Activated CD8-positive, alpha-beta T cell treated with anti-CD3 and anti-CD28 coated beads for 36 hours (primary cell): ENCODE results near the gene SEC22A. TPM values are rescaled to one million over a fixed set of nuclear protein-coding genes. Genes with fewer than 3 reads are reported as not detected.

Experiments
- ATAC-seq: fragments of 200-7000 bp; cut with Tn5 transposase; one replicate; pipeline ENCODE4 v1.10.0; 2021; ENCODE audit warnings: mild to moderate bottlenecking, moderate library complexity
- CTCF ChIA-PET: fragments of 350-600 bp; sonication (Branson Sonifier 250); formaldehyde crosslinking; loops from one replicate; lab custom pipeline; 2021; ENCODE audit warnings: antibody characterized with exemption; lab: Charles Lee
- POLR2A ChIA-PET: fragments of 350-600 bp; sonication (Branson Sonifier 250); formaldehyde crosslinking; loops from one replicate; lab custom pipeline; 2021; ENCODE audit warnings: antibody characterized with exemption; lab: Charles Lee
- DNase-seq: peaks from one replicate; pipeline ENCODE4 v3.0.0-alpha.2; 2020
- H3K27ac Mint-ChIP-seq: one replicate; pipeline ENCODE4 v1.8.0; 2021; ENCODE audit warnings: mild to moderate bottlenecking, mixed read lengths
- H3K27me3 Mint-ChIP-seq: one replicate; pipeline ENCODE4 v1.8.0; 2021; ENCODE audit warnings: mixed read lengths
- H3K36me3 Mint-ChIP-seq: one replicate; pipeline ENCODE4 v1.8.0; 2021; ENCODE audit warnings: low read depth, mixed read lengths
- H3K4me1 Mint-ChIP-seq: one replicate; pipeline ENCODE4 v1.8.0; 2021; ENCODE audit warnings: low read depth, mixed read lengths
- H3K4me3 Mint-ChIP-seq: one replicate; pipeline ENCODE4 v1.8.0; 2021; ENCODE audit warnings: mild to moderate bottlenecking, moderate library complexity, mixed read lengths
- H3K9me3 Mint-ChIP-seq: one replicate; pipeline ENCODE4 v1.8.0; 2021; ENCODE audit warnings: mixed read lengths
- CTCF ChIP-seq: fragments of 200-600 bp; IDR thresholded peaks from one replicate; pipeline ENCODE4 v1.8.0; 2022; ENCODE audit warnings: antibody characterized with exemption, mild to moderate bottlenecking
- intact Hi-C: fragments of 100-400 bp; cut with micrococcal nuclease; formaldehyde crosslinking; loops from one replicate; pipeline ENCODE4 v1.10.0; 2022
- total RNA-seq, 2 experiments: library from RNA; stranded (reverse); gene quantifications; one replicate each; pipeline ENCODE4 v1.2.3, GENCODE V29; 2021

The SEC22A gene
- total RNA-seq, 2 experiments from 2014 or later, result 13.7 to 14.3 TPM

DNA sequence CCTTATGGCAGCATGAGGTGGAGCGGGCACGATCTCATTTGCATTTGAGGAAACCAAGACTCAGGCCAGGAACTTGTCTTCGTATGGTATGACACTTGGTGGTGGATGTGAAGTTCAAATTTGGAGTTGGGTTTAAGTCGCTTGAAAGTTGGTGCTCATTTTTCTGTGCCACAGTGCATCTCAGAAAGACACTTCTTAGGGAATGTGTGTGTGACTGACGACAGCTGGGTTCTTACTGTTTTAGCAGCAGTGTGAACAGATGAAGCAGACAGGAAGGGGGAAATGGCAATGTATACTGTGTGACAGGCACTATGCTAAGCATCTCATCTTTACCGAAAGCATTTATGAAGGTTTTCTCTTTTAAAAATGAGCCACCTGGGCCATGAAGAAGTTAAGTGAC lies 75.4 kb downstream of the SEC22A start:
- intact Hi-C loops, result no loop called here
- POLR2A ChIA-PET, result no interaction called here
- CTCF ChIA-PET, result no interaction called here
- no peaks in the 10 kb centered on the region for H3K4me1 Mint-ChIP-seq
- no peak for DNase-seq
- no peaks in the 10 kb centered on the region for H3K27me3 Mint-ChIP-seq
- TF ChIP-seq CTCF, result no peak
- no peaks in the 10 kb centered on the region for H3K9me3 Mint-ChIP-seq
- H3K4me3 Mint-ChIP-seq, result no peak overlapping the region
- H3K27ac Mint-ChIP-seq, result no peak overlapping the region
- no peak for ATAC-seq
- peaks cover 5% of the 10 kb centered on the region for H3K36me3 Mint-ChIP-seq

DNA sequence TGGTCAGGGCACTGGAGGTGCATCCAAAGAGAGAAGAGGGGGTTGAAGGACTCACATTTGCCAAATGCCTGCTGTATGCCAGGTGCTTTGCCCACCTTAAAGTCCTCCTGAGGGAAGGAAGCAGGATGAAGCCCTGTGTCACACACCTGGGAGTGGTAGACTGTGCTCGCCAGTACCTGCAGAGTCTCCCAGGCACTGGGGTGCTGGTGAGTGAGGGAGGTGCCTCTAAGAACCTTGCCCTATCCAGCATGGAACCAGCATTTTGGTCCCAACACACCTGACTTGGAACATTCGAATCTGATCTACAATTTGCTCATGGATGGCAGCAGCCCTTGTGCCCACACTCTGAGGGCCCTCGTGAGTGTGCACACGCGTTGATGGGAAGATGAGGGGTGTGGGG lies 76.7 kb downstream of the SEC22A start:
- H3K36me3 Mint-ChIP-seq, result peaks cover 1% of the 10 kb centered on the region
- intact Hi-C loops, result no loop called here
- ATAC-seq, result no peak
- H3K9me3 Mint-ChIP-seq, result no peaks in the 10 kb centered on the region
- H3K4me1 Mint-ChIP-seq, result no peaks in the 10 kb centered on the region
- H3K27me3 Mint-ChIP-seq, result no peaks in the 10 kb centered on the region
- no peak overlapping the region for H3K4me3 Mint-ChIP-seq
- no peak overlapping the region for H3K27ac Mint-ChIP-seq
- ChIA-PET CTCF (no interaction called here), POLR2A (no interaction called here)
- TF ChIP-seq CTCF, result no peak
- DNase-seq, result no peak

DNA sequence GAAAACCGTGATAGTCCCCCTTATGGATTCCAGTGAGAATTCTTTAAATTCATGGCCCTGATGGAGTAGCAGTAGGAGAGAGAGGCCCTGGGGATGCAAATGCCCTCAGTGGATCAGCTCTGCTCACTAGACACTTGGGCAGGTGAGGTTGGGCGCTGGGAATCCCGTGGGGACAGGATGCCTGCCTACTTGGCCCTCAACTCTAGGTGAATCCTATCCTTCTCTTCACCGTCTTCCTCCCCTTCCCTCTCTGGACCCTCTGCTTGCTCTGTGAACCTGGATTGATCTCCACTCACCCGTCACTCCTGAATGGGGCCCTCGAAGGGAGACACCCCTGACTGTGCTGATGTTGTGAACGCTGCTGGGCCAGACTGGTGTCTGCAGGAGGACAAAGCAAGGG lies 77.4 kb downstream of the SEC22A start:
- peaks cover 1% of the 10 kb centered on the region for H3K36me3 Mint-ChIP-seq
- ChIA-PET CTCF (no interaction called here), POLR2A (no interaction called here)
- H3K27me3 Mint-ChIP-seq, result no peaks in the 10 kb centered on the region
- TF ChIP-seq CTCF, result no peak
- no peaks in the 10 kb centered on the region for H3K4me1 Mint-ChIP-seq
- ATAC-seq (no peak), DNase-seq (no peak)
- H3K4me3 Mint-ChIP-seq, result no peak overlapping the region
- intact Hi-C loops, result no loop called here
- no peaks in the 10 kb centered on the region for H3K9me3 Mint-ChIP-seq
- no peak overlapping the region for H3K27ac Mint-ChIP-seq

GRCh38 chr3:123281406-123281805 lies 79.7 kb downstream of the SEC22A start:
- Mint-ChIP-seq H3K4me1 (no peaks in the 10 kb centered on the region), H3K9me3 (no peaks in the 10 kb centered on the region), H3K27ac (no peak overlapping the region), H3K27me3 (no peaks in the 10 kb centered on the region), H3K36me3 (peaks cover 1% of the 10 kb centered on the region), H3K4me3 (no peak overlapping the region)
- ChIA-PET CTCF (no interaction called here), POLR2A (no interaction called here)
- intact Hi-C loops, result no loop called here
- ATAC-seq (no peak), DNase-seq (no peak)
- no peak for TF ChIP-seq CTCF

DNA sequence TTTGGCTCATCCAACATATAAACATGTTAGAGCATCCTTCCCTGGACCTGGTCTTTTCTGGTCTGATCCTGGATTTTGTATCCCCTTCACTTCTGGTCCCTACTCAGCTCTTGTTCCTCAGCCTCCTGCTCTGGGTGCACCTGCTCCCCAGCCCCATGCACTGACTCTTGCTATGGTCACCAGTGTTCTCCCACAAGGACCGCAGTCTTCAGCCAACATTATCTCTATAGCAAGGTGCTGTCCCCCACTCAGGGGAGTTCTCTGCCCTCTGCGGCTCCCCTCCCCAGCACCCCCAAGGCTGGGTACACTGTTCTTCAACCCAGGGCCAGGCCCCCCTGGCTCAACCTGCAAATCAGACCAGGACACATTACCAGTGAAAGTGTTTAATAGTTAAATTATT lies 80.2 kb downstream of the SEC22A start:
- no peak for ATAC-seq
- peaks cover 1% of the 10 kb centered on the region for H3K36me3 Mint-ChIP-seq
- no peaks in the 10 kb centered on the region for H3K4me1 Mint-ChIP-seq
- CTCF ChIA-PET, result no interaction called here
- no peak for TF ChIP-seq CTCF
- H3K9me3 Mint-ChIP-seq, result no peaks in the 10 kb centered on the region
- POLR2A ChIA-PET, result no interaction called here
- DNase-seq, result no peak
- H3K27me3 Mint-ChIP-seq, result no peaks in the 10 kb centered on the region
- no peak overlapping the region for H3K27ac Mint-ChIP-seq
- H3K4me3 Mint-ChIP-seq, result no peak overlapping the region
- intact Hi-C loops, result no loop called here
